Right cardiac atrium (tissue), 5 donors: ENCODE results near the gene MPDZ. TPM values are rescaled to one million over a fixed set of nuclear protein-coding genes. Genes with fewer than 3 reads are reported as not detected.

Experiments used
- ATAC-seq, 2 donors: fragments of 200-7000 bp; cut with Tn5 transposase; one replicate each; pipeline versions ENCODE4 v1.8.0 to v1.9.1; 2020; ENCODE audit warnings: moderate library complexity in 2 of 2, mild to moderate bottlenecking in 1 of 2
- DNase-seq, 3 donors: peaks; one replicate each; pipeline ENCODE4 v3.0.0-alpha.2; 2020
- H3K27ac ChIP-seq: one replicate; pipeline ENCODE4 v1.5.1; 2013; ENCODE audit warnings: mild to moderate bottlenecking, low read length, control low read depth, moderate library complexity
- H3K27me3 ChIP-seq: one replicate; pipeline ENCODE4 v1.6.1; 2013; ENCODE audit not compliant: control insufficient read depth, insufficient read depth
- H3K4me1 ChIP-seq: one replicate; pipeline ENCODE4 v1.6.1; 2013; ENCODE audit warnings: low read length; ENCODE audit not compliant: control insufficient read depth, insufficient read depth
- H3K4me3 ChIP-seq: one replicate; pipeline ENCODE4 v1.5.1; 2013; ENCODE audit warnings: low read length, control low read depth
- H3K9me3 ChIP-seq: one replicate; pipeline ENCODE4 v1.6.1; 2013; ENCODE audit warnings: low read length; ENCODE audit not compliant: control insufficient read depth
- WGBS: extraction: QIAGEN DNeasy Blood & Tissue Kit; methylation state at CpG from one replicate; pipeline ENCODE4 v1.1.7; 2013; 5-methylcytosine and 5-hydroxymethylcytosine counted together
- intact Hi-C, 4 donors: fragments of 100-400 bp; cut with DNase I; formaldehyde crosslinking; loops; one replicate each; pipeline versions ENCODE4 v1.11.0 to v1.14.0; 2022 to 2023
- polyA plus RNA-seq: library from polyadenylated mRNA; stranded (reverse); fragments of 200-250 nt; gene quantifications from one replicate; pipeline ENCODE4 v1.2.3, GENCODE V29; 2013
- total RNA-seq, 4 donors: library from RNA; stranded (reverse); fragmentation: NEBNext Ultra II Directional; extraction: Animal tissue kit (Norgen Biotek cat#: 25700); gene quantifications; one replicate each; pipeline ENCODE4 v1.2.1, GENCODE V29; 2021
- donor health status: healthy with polysubstance abuse.
- donor health status: DM: no; HTN: yes; CAD: no.
- donor health status: DM: no; HTN: no; CAD: no.
- donor health status: DM: no; HTN: yes; CAD: no; lungs with severe emphysema.
- donor health status: DM: yes; HTN: yes; CAD: no.

The MPDZ gene
- total and polyA plus RNA-seq, 5 donors: 29.1 to 84.3 (median 67.1) TPM

DNA sequence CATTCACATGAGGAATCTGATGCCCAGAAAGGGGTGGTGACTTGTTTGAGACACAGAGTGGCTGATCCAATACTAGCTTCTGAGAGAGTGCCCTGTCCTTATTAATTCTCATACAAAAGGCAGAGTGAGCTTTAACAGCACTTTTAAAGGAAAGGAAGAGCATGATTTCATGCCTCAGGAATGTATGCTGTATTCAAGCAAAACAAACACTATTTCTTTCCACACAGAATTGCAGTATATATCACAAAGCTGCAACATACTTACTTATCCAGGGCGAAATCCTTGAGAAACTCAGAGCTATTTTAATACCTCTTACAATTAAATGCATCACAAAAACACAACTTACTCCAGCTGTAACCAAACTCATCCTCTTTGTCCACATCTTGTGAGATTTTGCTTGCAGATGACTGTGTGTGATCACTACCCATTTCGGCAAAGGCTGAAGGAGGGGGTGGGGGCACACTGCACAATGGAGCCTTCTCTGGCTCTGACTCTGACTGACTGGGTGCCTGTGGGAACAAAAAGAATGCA is 139.8 kb downstream of the MPDZ start:
- DNase-seq (no peak), ATAC-seq (peak; percentile 50 to 60)
- Histone ChIP-seq H3K4me3 (no peak overlapping the region), H3K27ac (no peak overlapping the region), H3K9me3 (no peaks in the 10 kb centered on the region), H3K4me1 (no peaks in the 10 kb centered on the region), H3K27me3 (no peaks in the 10 kb centered on the region)
- WGBS: 48% methylated on average over 2 of the region's 2 CpGs
- intact Hi-C loops: no loop called here

DNA sequence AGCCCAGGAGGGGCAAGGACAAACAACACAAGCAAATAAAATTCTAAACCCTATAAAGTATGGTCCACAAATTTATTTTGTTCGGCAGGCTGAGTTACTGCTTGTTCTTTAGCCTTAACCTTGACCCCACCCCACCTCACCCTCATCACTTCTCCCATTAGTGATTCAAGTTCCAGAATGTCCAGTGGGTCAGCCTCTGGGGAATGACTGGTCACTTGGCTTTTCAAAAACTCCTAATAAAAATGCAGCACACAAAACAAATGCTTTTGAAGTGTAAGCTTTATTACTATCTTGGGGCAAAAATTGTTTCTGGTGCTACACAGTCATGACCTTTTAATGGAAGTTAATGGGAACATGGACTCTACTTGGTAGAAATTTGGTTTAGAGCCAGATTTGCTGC is 142.1 kb downstream of the MPDZ start:
- H3K27ac ChIP-seq: no peak overlapping the region
- H3K9me3 ChIP-seq: no peaks in the 10 kb centered on the region
- DNase-seq: no peak
- intact Hi-C loops: no loop called here
- H3K4me3 ChIP-seq: no peak overlapping the region
- H3K27me3 ChIP-seq: no peaks in the 10 kb centered on the region
- 77% methylated on average over 1 of the region's 1 CpG for WGBS
- no peaks in the 10 kb centered on the region for H3K4me1 ChIP-seq
- ATAC-seq: no peak

DNA sequence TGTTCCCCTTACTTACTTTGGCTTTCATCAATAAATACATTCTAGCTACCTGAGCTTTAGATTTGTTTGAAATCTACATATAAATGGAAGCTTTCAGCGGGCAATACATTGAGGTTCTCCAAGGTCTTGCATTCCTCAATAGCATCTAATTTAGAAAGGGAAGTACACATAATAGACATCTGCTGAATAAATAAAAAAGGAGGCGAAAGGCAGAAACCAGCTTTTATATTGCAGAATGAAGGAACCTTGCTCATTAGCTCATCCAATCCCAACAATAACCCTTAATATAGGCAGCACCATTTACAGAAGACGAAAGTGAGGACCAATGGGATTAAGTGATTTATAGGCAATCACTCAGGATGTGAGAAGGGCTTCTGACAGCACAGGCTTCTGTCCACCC is 147.5 kb downstream of the MPDZ start:
- no peaks in the 10 kb centered on the region for H3K27me3 ChIP-seq
- ATAC-seq (no peak), DNase-seq (no peak)
- 94% methylated on average over 3 of the region's 3 CpGs for WGBS
- no peaks in the 10 kb centered on the region for H3K4me1 ChIP-seq
- intact Hi-C loops: no loop called here
- no peak overlapping the region for H3K27ac ChIP-seq
- H3K9me3 ChIP-seq: no peaks in the 10 kb centered on the region
- H3K4me3 ChIP-seq: no peak overlapping the region

DNA sequence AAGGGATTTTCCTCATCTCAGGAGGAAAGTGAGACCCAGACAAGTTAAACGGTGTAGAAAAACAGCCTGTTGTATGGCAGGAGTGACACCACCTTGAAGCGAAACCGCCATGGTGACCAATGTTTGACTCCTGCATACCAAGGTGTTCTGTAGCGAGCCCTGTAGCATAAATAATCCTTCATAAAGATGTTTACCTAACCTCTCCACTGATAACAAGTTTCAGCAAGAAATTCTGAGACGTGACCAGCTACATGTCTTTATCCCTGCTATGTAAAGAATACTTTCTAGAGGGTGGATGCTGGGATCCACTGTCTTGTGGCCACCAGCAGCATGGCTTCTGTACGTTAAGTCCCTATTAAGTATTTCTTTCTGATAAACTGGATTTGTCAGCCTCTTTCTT is 148.1 kb downstream of the MPDZ start:
- intact Hi-C loops: no loop called here
- 94% methylated on average over 6 of the region's 6 CpGs for WGBS

DNA sequence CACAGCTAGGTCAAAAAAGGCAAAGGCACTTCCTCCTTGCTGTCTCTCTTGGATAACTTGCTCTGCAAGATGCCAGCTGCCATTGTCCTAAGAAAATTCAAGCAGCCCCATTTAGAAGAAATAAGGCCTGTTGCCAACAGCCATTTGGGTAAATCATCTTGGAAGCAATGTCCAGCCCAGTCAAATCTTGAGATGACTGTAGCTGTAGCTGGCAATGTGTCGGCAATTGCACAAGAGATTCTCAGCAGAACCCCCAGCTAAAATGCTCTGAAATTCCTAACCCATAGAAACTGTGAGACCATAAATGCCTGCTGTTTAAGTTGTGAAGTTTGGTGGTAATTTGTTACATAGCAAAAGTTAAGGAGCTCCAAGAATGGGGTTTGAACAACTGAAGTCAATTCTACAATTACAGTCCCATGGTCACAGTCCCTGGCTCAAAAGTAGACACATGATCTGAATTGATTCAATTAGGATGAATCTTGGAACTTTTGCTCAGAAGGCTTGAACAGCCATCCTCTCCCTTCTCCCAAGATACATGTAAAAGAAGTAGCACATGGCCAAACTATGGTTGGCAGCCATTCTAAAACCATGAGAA is 151.1 kb downstream of the MPDZ start:
- DNase-seq (no peak), ATAC-seq (no peak)
- H3K9me3 ChIP-seq: no peaks in the 10 kb centered on the region
- H3K4me3 ChIP-seq: no peak overlapping the region
- 86% methylated on average over 1 of the region's 1 CpG for WGBS
- intact Hi-C loops: no loop called here
- H3K4me1 ChIP-seq: no peaks in the 10 kb centered on the region
- no peaks in the 10 kb centered on the region for H3K27me3 ChIP-seq
- no peak overlapping the region for H3K27ac ChIP-seq

More for the DNA sequence above, 148.1 kb downstream of the MPDZ start:
- no peaks in the 10 kb centered on the region for H3K9me3 ChIP-seq
- H3K27me3 ChIP-seq: no peaks in the 10 kb centered on the region
- no peaks in the 10 kb centered on the region for H3K4me1 ChIP-seq
- DNase-seq (no peak), ATAC-seq (no peak)
- H3K4me3 ChIP-seq: no peak overlapping the region
- no peak overlapping the region for H3K27ac ChIP-seq

DNA sequence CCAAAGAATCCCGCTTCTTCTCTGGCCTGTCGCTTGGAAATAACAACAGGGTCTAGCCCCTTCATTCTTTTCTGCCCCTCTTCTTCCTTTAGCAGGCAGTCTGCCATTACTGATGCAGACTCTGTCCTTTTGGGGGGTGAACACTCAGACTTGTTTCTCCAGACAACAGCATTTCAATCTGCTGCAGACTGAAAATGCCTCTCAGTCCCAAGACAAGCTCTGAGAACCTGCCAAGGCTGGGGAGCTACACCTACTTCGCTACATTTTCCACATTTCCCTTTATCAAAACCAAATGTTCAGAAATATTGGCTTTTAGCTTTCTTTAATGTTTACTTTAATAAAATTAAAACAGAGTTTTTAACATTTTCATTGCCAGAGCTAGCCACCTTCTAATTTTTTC is 152.4 kb downstream of the MPDZ start:
- H3K4me3 ChIP-seq: no peak overlapping the region
- no peaks in the 10 kb centered on the region for H3K9me3 ChIP-seq
- no peaks in the 10 kb centered on the region for H3K27me3 ChIP-seq
- H3K27ac ChIP-seq: no peak overlapping the region
- 88% methylated on average over 3 of the region's 3 CpGs for WGBS
- ATAC-seq (no peak), DNase-seq (no peak)
- no peaks in the 10 kb centered on the region for H3K4me1 ChIP-seq
- intact Hi-C loops: no loop called here

DNA sequence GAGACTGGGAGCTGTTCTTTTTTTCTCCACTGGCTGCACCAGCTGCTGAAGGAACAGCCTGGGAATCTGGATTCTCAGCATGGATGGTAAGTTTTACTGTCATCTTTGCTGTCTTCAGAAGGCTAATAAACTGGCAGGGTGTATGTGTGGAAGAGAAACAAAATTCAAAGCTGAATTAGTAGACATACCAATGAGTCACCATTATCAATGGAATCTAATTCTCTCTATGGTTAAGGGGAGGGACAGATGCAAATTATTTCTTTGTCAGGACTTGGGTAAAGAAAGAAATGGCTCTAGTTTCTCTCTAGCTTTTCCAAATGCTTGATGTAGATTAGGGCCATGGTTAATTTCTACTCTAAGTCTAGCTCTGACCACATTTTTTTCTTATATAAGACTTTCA is 154.2 kb downstream of the MPDZ start:
- ATAC-seq: no peak
- no peaks in the 10 kb centered on the region for H3K9me3 ChIP-seq
- intact Hi-C loops: no loop called here
- no peaks in the 10 kb centered on the region for H3K4me1 ChIP-seq
- H3K27ac ChIP-seq: no peak overlapping the region
- H3K4me3 ChIP-seq: no peak overlapping the region
- no peaks in the 10 kb centered on the region for H3K27me3 ChIP-seq
- no peak for DNase-seq

DNA sequence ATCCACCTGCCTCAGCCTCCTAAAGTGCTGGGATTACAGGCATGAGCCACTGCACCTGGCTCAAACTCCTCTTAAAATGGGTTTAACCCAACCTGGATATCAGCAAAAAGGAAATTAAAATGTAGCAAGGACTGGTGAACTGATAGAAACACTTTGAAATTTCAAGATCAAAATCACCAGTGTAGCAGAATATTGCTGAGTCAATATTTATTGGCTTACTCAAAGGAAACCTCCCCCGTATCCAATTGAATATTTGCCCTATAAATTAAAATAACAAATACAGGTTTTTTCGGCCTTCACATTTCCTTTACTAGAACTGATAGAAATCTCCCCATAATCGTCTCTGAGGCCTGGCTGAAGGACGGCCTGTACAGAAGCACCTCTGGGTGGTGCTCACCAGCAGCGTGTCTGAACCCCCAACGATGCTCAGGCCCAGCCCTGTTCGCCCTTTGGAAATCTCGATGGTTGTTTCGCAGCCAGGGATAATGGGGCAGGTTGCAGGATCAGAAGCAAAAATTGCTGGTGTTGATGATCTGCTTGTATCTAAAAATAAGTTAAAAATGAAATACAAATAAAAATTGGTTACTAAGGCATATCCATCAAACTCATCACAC is 156.6 kb downstream of the MPDZ start:
- 90% methylated on average over 9 of the region's 9 CpGs for WGBS
- DNase-seq (no peak), ATAC-seq (no peak)
- Histone ChIP-seq H3K9me3 (no peaks in the 10 kb centered on the region), H3K4me1 (no peaks in the 10 kb centered on the region), H3K27me3 (no peaks in the 10 kb centered on the region), H3K27ac (no peak overlapping the region), H3K4me3 (no peak overlapping the region)
- intact Hi-C loops: no loop called here

DNA sequence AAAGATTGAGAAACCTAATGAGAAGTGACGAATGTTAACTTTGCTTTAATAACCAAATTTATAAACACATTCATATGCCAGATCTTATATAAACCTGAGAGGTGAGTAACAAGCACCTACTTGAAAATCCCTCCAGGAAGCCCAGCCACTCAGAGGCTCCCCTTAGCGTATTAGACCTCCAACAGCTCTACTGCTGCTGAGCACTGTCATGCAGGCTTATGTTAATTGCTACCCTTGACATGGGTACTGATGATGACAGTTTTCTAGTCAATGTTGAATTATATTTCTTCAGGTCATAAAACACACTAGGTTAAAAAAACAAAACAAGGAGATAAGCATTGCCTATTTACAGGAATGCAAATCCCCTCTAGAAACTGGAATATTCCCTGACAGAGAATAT is 161.2 kb downstream of the MPDZ start:
- Histone ChIP-seq H3K27me3 (no peaks in the 10 kb centered on the region), H3K4me1 (no peaks in the 10 kb centered on the region), H3K27ac (no peak overlapping the region), H3K9me3 (no peaks in the 10 kb centered on the region), H3K4me3 (no peak overlapping the region)
- intact Hi-C loops: no loop called here
- ATAC-seq: no peak
- WGBS: 94% methylated on average over 2 of the region's 2 CpGs
- DNase-seq: no peak

DNA sequence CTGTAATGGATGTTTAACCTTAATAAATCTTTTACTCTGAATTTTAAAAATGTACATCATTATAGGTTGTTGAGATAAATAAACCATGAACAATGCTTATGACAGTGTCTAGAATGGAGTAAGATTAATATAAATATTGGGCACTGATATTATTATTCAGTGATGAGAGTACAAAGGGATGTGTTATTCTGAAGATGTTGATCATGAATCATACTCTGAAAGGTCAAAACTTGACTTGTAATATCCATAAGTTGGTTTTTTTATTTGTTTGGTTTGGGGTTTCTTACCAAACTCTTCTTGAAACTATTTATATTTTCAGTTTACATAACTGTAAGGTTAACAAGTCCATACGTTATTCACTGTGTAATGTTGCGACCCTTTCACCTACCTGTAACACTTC is 163.2 kb downstream of the MPDZ start:
- H3K9me3 ChIP-seq: no peaks in the 10 kb centered on the region
- WGBS: 90% methylated on average over 2 of the region's 2 CpGs
- H3K4me3 ChIP-seq: no peak overlapping the region
- ATAC-seq (no peak), DNase-seq (no peak)
- no peak overlapping the region for H3K27ac ChIP-seq
- no peaks in the 10 kb centered on the region for H3K27me3 ChIP-seq
- intact Hi-C loops: no loop called here
- H3K4me1 ChIP-seq: no peaks in the 10 kb centered on the region

DNA sequence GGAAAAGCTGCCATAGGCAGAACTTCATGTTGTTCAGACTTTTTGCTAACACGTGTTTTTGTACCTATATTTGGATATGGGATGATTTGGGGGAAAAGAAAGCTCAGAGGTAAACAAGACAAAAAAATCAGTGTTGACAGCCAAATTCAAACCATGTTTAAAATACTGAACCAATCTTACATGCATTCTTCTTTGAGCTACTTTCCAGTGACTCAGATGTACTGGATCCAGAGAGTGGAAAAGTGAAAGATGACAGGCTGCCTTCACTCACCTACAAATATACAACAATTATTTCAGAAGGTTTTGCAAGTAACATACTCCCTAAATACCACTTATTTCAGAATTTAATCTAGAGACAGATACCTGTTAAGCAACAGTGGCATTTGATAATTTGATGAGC is 165.7 kb downstream of the MPDZ start:
- DNase-seq (no peak), ATAC-seq (no peak)
- intact Hi-C loops: no loop called here
- H3K27ac ChIP-seq: no peak overlapping the region
- no peak overlapping the region for H3K4me3 ChIP-seq
- no peaks in the 10 kb centered on the region for H3K27me3 ChIP-seq
- H3K9me3 ChIP-seq: no peaks in the 10 kb centered on the region
- WGBS: 70% methylated on average over 1 of the region's 1 CpG
- H3K4me1 ChIP-seq: no peaks in the 10 kb centered on the region

DNA sequence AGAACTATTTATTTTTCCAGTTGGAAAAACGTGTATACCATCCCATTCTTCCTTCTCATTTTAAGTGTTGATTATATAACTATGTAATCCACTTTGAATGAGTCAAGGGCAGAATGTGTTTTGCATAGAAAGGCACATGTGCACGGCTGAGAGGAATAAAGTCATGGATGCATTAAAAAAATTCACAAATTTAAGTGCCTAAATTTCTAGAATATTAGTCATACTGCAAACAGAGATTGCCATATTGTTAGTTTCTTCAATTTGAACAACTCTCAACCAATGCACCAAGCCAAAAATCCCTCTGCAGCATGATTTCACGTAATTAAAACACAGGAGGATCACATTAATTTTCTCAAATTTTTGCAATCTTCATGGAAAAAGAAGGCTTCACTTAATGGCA is 166.3 kb downstream of the MPDZ start:
- Histone ChIP-seq H3K27ac (no peak overlapping the region), H3K4me1 (no peaks in the 10 kb centered on the region), H3K9me3 (no peaks in the 10 kb centered on the region), H3K27me3 (no peaks in the 10 kb centered on the region), H3K4me3 (no peak overlapping the region)
- WGBS: 54% methylated on average over 3 of the region's 3 CpGs
- DNase-seq (no peak), ATAC-seq (no peak)
- intact Hi-C loops: no loop called here
